Measurements from ENCODE around the gene CARD14. TPM values are rescaled to one million over a fixed set of nuclear protein-coding genes. Genes with fewer than 3 reads are reported as not detected.
A peak's percentile ranks its signal among the peaks of the same experiment; 100 is the strongest.

CARD14 gene
- total RNA-seq, 1 experiment from 2014 or later = 0.24 TPM

- Histone ChIP-seq H3K4ac (ENCODE audit: low read depth, low read length) (no peak overlapping the region), H3K14ac (ENCODE audit: insufficient read depth, low read length) (no peak overlapping the region), H2BK20ac (ENCODE audit: low read depth, low read length, poor library complexity, severe bottlenecking) (no peak overlapping the region), H2BK15ac (ENCODE audit: low read depth, low read length) (no peak overlapping the region), H3K27me3 (ENCODE audit: insufficient read depth, low read length) (no peaks in the 10 kb centered on the region), H3K23me2 (ENCODE audit: insufficient read length, low read depth, low read length, poor library complexity, severe bottlenecking) (no peaks in the 10 kb centered on the region), H2AFZ (ENCODE audit: low read length) (no peak overlapping the region), H2BK12ac (ENCODE audit: insufficient read length, low read depth, low read length) (no peak overlapping the region), H3K79me2 (ENCODE audit: insufficient read depth, low read length) (no peaks in the 10 kb centered on the region), H2AK5ac (ENCODE audit: insufficient read length, low read length) (no peak overlapping the region), H3K4me1 (ENCODE audit: insufficient read depth, low read length) (no peaks in the 10 kb centered on the region), H4K5ac (ENCODE audit: insufficient read length, low read depth, low read length) (no peak overlapping the region), H3K27ac (ENCODE audit: insufficient read length, low read depth, low read length) (no peak overlapping the region), H3K56ac (ENCODE audit: insufficient read length, low read depth, low read length) (no peak overlapping the region), H4K91ac (ENCODE audit: insufficient read length, low read depth, low read length) (no peak overlapping the region), H4K20me1 (ENCODE audit: control insufficient read depth, insufficient read depth, insufficient read length) (no peaks in the 10 kb centered on the region), H2BK5ac (ENCODE audit: insufficient read length, low read length) (no peak overlapping the region), H3K79me1 (ENCODE audit: insufficient read depth, low read depth, low read length, poor library complexity, severe bottlenecking) (no peaks in the 10 kb centered on the region), H3K18ac (ENCODE audit: insufficient read length, low read depth, low read length) (no peak overlapping the region), H4K8ac (replicated peaks; ENCODE audit: insufficient read length, low read depth, low read length) (no peak overlapping the region), H2BK120ac (ENCODE audit: low read depth, low read length, poor library complexity, severe bottlenecking) (no peak overlapping the region), H3K9ac (ENCODE audit: extremely low read depth, insufficient read length, low read length) (no peak overlapping the region), H3K9me3 (ENCODE audit: control insufficient read depth, low read depth, low read length) (no peaks in the 10 kb centered on the region), H3K4me2 (ENCODE audit: insufficient read depth, insufficient read length, low read length) (no peak overlapping the region), H3K23ac (ENCODE audit: insufficient read length, low read depth, low read length) (no peak overlapping the region), H3T11ph (ENCODE audit: low read length) (no peak overlapping the region)
- TF ChIP-seq CTCF (conservative IDR thresholded peaks at IDR 0.05) = no peak
- Mint-ChIP-seq H3K36me3 (ENCODE audit: insufficient read depth in 1 of 3, low read depth in 3 of 3) (no peaks in the 10 kb centered on the region), H3K4me3 (no peak overlapping the region), H3K27me3 (ENCODE audit: low read depth) (peaks cover 8% of the 10 kb centered on the region), H3K9me3 (no peaks in the 10 kb centered on the region), H3K4me1 (peaks cover 0 to 7% of the 10 kb centered on the region in 2 experiments; a peak in 2 of 4 replicates), H3K27ac (no peak overlapping the region)
- DNase-seq = peak; percentile 27
- WGBS (ENCODE audit: extremely low coverage, insufficient read length, low lambda C conversion rate) = no CpG with 5 or more reads among the region's 10 CpGs
Measured at GRCh38 chr17:80190716-80191115, 20.9 kb downstream of the CARD14 start.
